ENCODE data around the gene UTF1. TPM values are rescaled to one million over a fixed set of nuclear protein-coding genes. Genes with fewer than 3 reads are reported as not detected.

UTF1 gene
- not detected in 2 replicates for total RNA-seq (2014; rRNA removed; shearing (Covaris generic))

- no peak for DNase-seq (ENCODE audit: low read depth)
Measured at GRCh38 chr10:133230044-133230361, at the start of gene UTF1. TSS of gene UTF1 (plus strand) at chr10:133230217. CDS start at chr10:133230289, 72 bp downstream.

DNA sequence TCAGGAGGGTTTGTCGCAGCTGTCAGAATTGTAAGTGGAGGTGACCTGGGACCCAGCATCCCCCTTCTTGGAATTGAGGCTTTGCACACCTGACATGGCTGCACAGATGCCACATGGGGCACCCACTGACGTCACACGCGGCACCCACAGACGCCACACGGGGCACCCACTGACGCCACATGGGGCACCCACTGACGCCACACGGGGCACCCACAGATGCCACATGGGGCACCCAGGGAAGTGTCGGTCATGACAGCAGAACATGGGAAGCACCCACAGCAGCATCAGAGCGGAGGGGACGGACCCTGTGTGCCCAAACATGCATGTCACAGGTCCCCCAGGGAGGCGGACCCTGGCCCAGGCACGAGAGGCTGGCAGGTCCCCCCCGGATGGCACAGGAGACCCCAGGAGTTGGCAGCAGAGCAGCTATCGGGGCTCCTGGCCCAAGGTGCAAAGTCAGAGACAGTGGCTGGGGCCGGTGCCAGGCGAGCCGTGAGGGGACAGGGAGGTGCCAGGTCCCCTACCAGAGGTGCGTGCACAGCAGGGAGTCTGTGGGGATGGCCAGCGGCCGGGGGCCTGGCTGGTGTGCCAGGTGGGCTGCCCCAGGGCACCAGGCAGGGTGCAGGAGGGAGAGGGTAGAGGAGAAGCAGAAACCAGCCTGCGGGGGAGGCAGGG, 48.9 kb upstream of the UTF1 start:
- DNase-seq (ENCODE audit: low read depth): no peak

GRCh38 chr10:133182190-133182589, 47.8 kb upstream of the UTF1 start:
- DNase-seq (ENCODE audit: low read depth): no peak

DNA sequence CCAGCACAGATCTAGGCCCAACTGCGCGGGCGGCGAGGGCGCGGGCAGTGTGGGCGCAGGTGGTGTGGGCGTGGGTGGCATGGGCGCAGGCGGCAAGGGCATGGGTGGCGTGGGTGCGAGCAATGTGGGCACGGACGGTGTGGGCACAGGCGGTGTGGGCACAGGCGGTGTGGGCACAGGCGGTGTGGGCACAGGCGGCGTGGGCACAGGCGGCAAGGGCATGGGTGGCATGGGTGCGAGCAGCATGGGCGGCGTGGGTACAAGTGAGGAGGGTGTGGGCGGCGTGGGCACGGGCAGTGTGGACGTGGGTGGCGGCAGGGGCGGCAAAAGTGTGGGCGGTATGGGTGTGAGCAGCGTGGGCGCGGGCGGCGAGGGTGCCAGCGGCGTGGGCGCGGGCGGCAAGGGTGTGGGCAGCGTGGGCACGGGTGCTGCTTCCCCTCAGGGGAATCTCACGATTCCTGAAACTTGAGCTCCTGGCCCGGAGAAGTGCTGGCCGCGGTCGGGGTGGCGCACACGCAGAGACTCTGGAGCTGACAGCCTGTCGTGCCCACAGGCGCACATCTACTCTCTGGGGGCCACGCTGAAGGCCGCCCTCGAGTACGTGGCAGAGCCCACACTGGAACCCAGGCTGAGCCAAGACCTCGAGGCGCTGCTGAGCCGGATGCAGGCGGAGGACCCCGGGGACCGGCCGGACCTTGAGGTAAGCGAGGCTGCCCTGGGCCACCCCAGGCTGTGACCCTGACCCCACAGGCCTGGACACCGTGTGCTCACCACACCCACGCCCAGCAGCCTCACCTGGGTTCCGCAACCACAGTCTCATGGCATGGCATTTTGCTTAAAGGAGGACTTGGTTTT, 47.0 kb upstream of the UTF1 start:
- DNase-seq (ENCODE audit: low read depth): no peak

GRCh38 chr10:133183646-133184378, 46.2 kb upstream of the UTF1 start:
- DNase-seq (ENCODE audit: low read depth): no peak

GRCh38 chr10:133184591-133185244, 45.3 kb upstream of the UTF1 start:
- DNase-seq (ENCODE audit: low read depth): no peak

- DNase-seq (ENCODE audit: low read depth): no peak
Measured at GRCh38 chr10:133185421-133185820, 44.6 kb upstream of the UTF1 start.

DNA sequence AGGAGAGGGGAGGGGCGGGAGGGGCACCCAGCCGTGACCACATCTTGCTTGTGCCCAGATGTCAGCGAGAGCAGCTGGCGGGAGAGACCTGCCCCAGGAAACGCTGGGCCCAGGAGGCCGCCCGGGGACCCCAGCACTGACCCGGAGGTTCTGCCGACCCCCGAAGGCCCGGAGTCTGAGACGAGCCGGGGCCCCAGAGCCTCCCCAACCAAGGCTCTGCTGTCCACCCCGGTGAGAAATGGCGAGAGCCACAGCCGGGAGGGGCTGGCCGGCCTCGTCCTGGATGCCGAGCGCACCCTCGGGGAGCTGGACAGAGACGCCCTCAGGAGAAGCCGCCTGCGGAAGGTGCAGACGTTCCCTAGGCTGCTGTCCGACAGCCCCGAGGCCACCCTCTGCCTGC, 44.1 kb upstream of the UTF1 start:
- no peak for DNase-seq (ENCODE audit: low read depth)

- no peak for DNase-seq (ENCODE audit: low read depth)
Measured at GRCh38 chr10:133186416-133187090, 43.5 kb upstream of the UTF1 start.

- DNase-seq (ENCODE audit: low read depth): no peak
Measured at GRCh38 chr10:133187091-133187905, 42.7 kb upstream of the UTF1 start.

DNA sequence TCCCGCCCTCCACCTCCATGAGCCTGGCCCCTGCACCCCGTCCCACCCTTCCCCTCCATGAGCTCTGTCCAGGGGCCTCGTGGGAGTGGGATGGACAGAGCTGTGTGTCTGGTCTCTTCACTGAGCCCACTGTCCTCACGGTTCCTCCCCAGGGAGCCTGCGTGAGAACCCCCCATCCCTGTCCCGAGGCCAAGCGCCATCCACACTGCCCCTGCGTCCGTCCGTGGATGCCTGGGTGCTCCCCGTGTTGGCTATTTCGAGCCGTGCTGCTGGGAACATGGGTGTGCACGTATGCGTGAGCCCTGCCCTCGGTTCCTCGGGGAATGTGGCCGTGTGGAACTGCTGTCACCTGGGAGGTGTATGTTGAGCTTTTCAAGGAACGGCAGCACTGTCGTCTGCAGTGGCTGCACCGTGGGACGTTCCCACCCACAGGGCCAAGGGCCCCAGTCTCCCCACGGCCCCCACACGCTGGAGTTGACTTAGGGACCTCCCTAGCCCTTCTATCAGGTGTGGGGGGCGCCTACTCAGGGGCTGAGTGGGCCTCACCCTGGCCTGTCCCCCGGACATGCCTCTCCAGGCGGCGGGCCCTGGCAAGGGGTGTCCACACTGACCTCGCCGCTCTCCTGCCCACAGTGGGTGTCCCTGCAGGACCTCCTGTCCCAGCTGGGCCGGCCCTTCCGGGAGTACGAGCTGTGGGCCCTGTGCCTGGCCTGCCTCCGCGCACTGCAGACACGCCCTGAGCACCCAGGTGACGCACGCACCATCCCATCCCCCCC, 41.9 kb upstream of the UTF1 start:
- no peak for DNase-seq (ENCODE audit: low read depth)

GRCh38 chr10:133189256-133189655, 40.8 kb upstream of the UTF1 start:
- DNase-seq (ENCODE audit: low read depth): no peak

DNA sequence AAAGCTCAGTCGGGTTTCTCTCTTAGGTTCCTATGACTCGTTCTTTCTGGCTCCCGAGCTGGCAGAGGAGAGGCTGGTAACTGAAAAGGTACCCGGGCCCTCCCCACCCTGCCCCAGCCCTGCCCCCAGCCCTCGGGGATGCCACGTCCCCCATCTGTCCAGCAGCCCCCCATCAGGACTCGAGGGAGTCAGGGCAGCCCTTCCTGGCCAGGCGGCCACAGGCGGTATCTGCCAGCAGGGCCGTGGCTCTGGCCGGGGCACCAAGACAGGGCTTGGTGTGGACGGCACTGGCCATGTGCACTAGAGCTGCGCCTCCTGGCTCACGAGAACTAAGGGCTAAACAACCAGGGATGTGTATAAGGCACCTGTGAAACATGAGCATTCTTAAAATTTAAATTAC, 40.3 kb upstream of the UTF1 start:
- DNase-seq (ENCODE audit: low read depth): no peak

DNA sequence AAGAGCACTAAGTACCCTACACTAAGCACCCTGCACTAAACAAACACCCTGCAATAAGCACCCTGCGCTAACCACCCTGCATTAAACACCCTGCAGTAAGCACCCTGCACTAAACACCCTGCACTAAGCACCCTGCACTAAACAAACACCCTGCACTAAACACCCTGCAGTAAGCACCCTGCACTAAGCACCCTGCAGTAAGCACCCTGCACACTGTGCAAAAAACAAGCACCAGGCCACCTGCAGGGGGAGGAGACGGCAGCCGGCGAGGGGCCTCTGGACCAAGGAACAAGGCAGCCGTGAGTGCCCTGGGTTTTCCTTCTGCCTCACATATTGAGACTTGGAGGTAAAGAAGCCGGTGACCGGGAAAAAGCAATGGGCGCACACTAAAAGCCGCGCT, 39.8 kb upstream of the UTF1 start:
- no peak for DNase-seq (ENCODE audit: low read depth)

- DNase-seq (ENCODE audit: low read depth): no peak
Measured at GRCh38 chr10:133191651-133192050, 38.4 kb upstream of the UTF1 start.

GRCh38 chr10:133194151-133194550, 35.9 kb upstream of the UTF1 start:
- no peak for DNase-seq (ENCODE audit: low read depth)

DNA sequence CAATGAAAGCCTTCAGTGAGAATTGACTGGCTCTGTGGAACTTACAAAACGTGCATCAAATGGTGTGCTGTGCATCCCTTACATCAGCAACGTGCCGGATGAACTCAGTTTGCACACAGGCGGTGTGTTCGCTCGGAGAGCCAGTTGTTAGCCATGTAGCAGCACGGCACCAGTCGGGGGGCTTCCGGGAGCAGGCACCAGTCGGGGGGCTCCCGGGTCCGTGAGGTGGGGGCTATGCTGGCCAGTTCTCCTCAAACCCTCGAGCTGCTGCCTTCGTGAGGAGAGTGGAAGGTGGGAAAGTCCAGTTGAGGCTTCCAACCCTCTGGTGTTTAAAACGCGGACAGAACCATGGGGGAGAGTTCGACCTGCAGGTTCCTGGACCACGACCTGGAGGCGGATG, 34.9 kb upstream of the UTF1 start:
- no peak for DNase-seq (ENCODE audit: low read depth)

GRCh38 chr10:133195611-133196010, 34.4 kb upstream of the UTF1 start:
- DNase-seq (ENCODE audit: low read depth): no peak

GRCh38 chr10:133196221-133196915, 33.6 kb upstream of the UTF1 start:
- no peak for DNase-seq (ENCODE audit: low read depth)
